Measurements from ENCODE around the gene HEG1. TPM values are rescaled to one million over a fixed set of nuclear protein-coding genes. Genes with fewer than 3 reads are reported as not detected.

The HEG1 gene
- total RNA-seq, 1 donor from 2014 or later, result 22.0 TPM

GRCh38 chr3:124951511-124952281 is 104.1 kb downstream of the HEG1 start:
- no peak for DNase-seq

- DNase-seq, result no peak
These were observed 105.8 kb downstream of the HEG1 start for GRCh38 chr3:124950026-124950425.

GRCh38 chr3:124942613-124943012 is 113.2 kb downstream of the HEG1 start:
- DNase-seq, result no peak

GRCh38 chr3:124941771-124942170 is 114.0 kb downstream of the HEG1 start:
- DNase-seq, result no peak

GRCh38 chr3:124939661-124940060 is 116.1 kb downstream of the HEG1 start:
- no peak for DNase-seq

GRCh38 chr3:124938896-124939295 is 116.9 kb downstream of the HEG1 start:
- DNase-seq, result no peak

- no peak for DNase-seq
These were observed 118.7 kb downstream of the HEG1 start for GRCh38 chr3:124937049-124937448.

- no peak for DNase-seq
These were observed 119.8 kb downstream of the HEG1 start for GRCh38 chr3:124935794-124936542.

- no peak for DNase-seq
These were observed 120.5 kb downstream of the HEG1 start for GRCh38 chr3:124935264-124935663.

GRCh38 chr3:124934577-124934976 is 121.2 kb downstream of the HEG1 start, which contains the start of gene MUC13:
Gene MUC13, minus strand, starts transcription at chr3:124934751. Its CDS starts 39 bp downstream, at chr3:124934712.
- DNase-seq, result no peak

- no peak for DNase-seq
These were observed 127.2 kb downstream of the HEG1 start for GRCh38 chr3:124928333-124929202.

- DNase-seq, result no peak
These were observed 128.2 kb downstream of the HEG1 start for GRCh38 chr3:124927574-124928045.

GRCh38 chr3:124926426-124927101 is 129.2 kb downstream of the HEG1 start:
- DNase-seq, result no peak

GRCh38 chr3:124924741-124925140 is 131.1 kb downstream of the HEG1 start:
- DNase-seq, result no peak

- no peak for DNase-seq
These were observed 132.0 kb downstream of the HEG1 start for GRCh38 chr3:124923833-124924232.

- no peak for DNase-seq
These were observed 135.1 kb downstream of the HEG1 start for GRCh38 chr3:124920718-124921117.

GRCh38 chr3:124919756-124920155 is 136.0 kb downstream of the HEG1 start:
- DNase-seq, result no peak

- DNase-seq, result no peak
These were observed 137.3 kb downstream of the HEG1 start for GRCh38 chr3:124918524-124918923.

GRCh38 chr3:124916837-124917409 is 138.9 kb downstream of the HEG1 start:
- DNase-seq, result no peak
